Measurements from ENCODE around the gene PRKCSH. TPM values are rescaled to one million over a fixed set of nuclear protein-coding genes. Genes with fewer than 3 reads are reported as not detected.
"Not testable (repeated sequence)": the region's sequence is repeated elsewhere in the genome, so short reads cannot be mapped to it uniquely, and the experiment has no call there.

Gene PRKCSH
- total and polyA plus RNA-seq, 2 donors: 62.9 to 108 TPM

- 91% methylated on average over 9 of the region's 9 CpGs for WGBS
- Histone ChIP-seq H3K36me3 (ENCODE audit: control insufficient read depth in 2 of 2, insufficient read depth in 2 of 2, low read length in 1 of 2) (no peaks in the 10 kb centered on the region), H3K9me3 (ENCODE audit: control insufficient read depth in 2 of 2, insufficient read depth in 1 of 2, low read length in 1 of 2) (no peaks in the 10 kb centered on the region), H3K27me3 (ENCODE audit: control insufficient read depth in 2 of 2, insufficient read depth in 1 of 2, low read length in 1 of 2) (peaks cover 0 to 26% of the 10 kb centered on the region in 2 donors), H3K4me3 (ENCODE audit: low read length in 2 of 2) (no peak overlapping the region), H3K27ac (ENCODE audit: low read depth in 1 of 2, low read length in 1 of 2) (no peak overlapping the region), H3K4me1 (ENCODE audit: control insufficient read depth in 2 of 2, insufficient read depth in 2 of 2, low read length in 2 of 2) (peaks cover 0 to 6% of the 10 kb centered on the region in 2 donors)
- DNase-seq (ENCODE audit: low read depth in 6 of 9, low spot score in 9 of 9): no peak
Measured at GRCh38 chr19:11401808-11402543, 33.5 kb upstream of the PRKCSH start.

DNA sequence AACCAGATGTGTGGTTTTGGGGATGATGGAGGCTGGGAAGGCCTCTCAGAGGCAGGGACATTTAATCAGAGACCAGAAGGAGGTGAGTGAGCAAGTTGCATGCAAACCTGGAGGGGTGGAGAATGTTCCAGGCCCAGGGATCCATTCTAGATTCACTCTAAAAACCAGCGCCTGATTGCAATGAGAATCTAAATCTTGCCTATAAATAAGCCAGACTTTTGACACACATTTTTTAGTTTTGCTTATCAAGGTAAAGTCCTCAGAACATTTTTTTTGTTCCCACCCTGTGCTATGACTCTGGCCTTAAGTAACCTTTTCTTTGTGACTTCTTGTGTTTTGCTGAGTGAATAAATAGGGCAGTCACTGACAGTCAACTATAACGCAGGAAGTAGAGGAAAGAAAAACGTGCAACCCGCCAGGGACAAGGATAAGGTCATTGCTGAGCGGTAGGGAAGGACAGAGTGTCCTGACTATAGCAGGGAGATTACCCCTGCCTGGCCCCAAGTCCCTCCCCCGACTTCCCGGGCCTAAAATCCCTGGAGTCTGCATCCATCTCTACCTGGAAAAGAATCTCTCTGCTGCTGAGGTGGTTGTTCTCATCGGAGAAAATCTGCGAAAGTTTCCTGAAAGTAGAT, 30.7 kb upstream of the PRKCSH start:
- WGBS: 78% methylated on average over 9 of the region's 9 CpGs
- no peak for DNase-seq (ENCODE audit: low read depth in 6 of 9, low spot score in 9 of 9)
- Histone ChIP-seq H3K4me1 (ENCODE audit: control insufficient read depth in 2 of 2, insufficient read depth in 2 of 2, low read length in 2 of 2) (peaks cover 0 to 6% of the 10 kb centered on the region in 2 donors), H3K4me3 (ENCODE audit: low read length in 2 of 2) (no peak overlapping the region), H3K27me3 (ENCODE audit: control insufficient read depth in 2 of 2, insufficient read depth in 1 of 2, low read length in 1 of 2) (peaks cover 0 to 36% of the 10 kb centered on the region in 2 donors), H3K9me3 (ENCODE audit: control insufficient read depth in 2 of 2, insufficient read depth in 1 of 2, low read length in 1 of 2) (no peaks in the 10 kb centered on the region), H3K36me3 (ENCODE audit: control insufficient read depth in 2 of 2, insufficient read depth in 2 of 2, low read length in 1 of 2) (no peaks in the 10 kb centered on the region), H3K27ac (ENCODE audit: low read depth in 1 of 2, low read length in 1 of 2) (no peak overlapping the region)

- WGBS: 33% methylated on average over 44 of the region's 44 CpGs
- peak in 1 of 9 donors; percentile 33 for DNase-seq (ENCODE audit: low read depth in 6 of 9, low spot score in 9 of 9)
Measured at GRCh38 chr19:11405846-11406643, 29.4 kb upstream of the PRKCSH start.

GRCh38 chr19:11406703-11407236, 28.7 kb upstream of the PRKCSH start:
- not testable (repeated sequence) for H3K36me3 ChIP-seq (ENCODE audit: control insufficient read depth in 2 of 2, insufficient read depth in 2 of 2, low read length in 1 of 2); H3K27ac ChIP-seq (ENCODE audit: low read depth in 1 of 2, low read length in 1 of 2); DNase-seq (ENCODE audit: low read depth in 6 of 9, low spot score in 9 of 9); H3K4me3 ChIP-seq (ENCODE audit: low read length in 2 of 2); H3K9me3 ChIP-seq (ENCODE audit: control insufficient read depth in 2 of 2, insufficient read depth in 1 of 2, low read length in 1 of 2); H3K4me1 ChIP-seq (ENCODE audit: control insufficient read depth in 2 of 2, insufficient read depth in 2 of 2, low read length in 2 of 2)
- peaks cover 0 to 39% of the 10 kb centered on the region in 2 donors for H3K27me3 ChIP-seq (ENCODE audit: control insufficient read depth in 2 of 2, insufficient read depth in 1 of 2, low read length in 1 of 2)
- WGBS: 85% methylated on average over 12 of the region's 12 CpGs

More at GRCh38 chr19:11405846-11406643, 29.4 kb upstream of the PRKCSH start:
- Histone ChIP-seq H3K27ac (ENCODE audit: low read depth in 1 of 2, low read length in 1 of 2) (no peak overlapping the region), H3K27me3 (ENCODE audit: control insufficient read depth in 2 of 2, insufficient read depth in 1 of 2, low read length in 1 of 2) (peaks cover 0 to 36% of the 10 kb centered on the region in 2 donors), H3K4me3 (ENCODE audit: low read length in 2 of 2) (no peak overlapping the region), H3K9me3 (ENCODE audit: control insufficient read depth in 2 of 2, insufficient read depth in 1 of 2, low read length in 1 of 2) (no peaks in the 10 kb centered on the region), H3K36me3 (ENCODE audit: control insufficient read depth in 2 of 2, insufficient read depth in 2 of 2, low read length in 1 of 2) (no peaks in the 10 kb centered on the region), H3K4me1 (ENCODE audit: control insufficient read depth in 2 of 2, insufficient read depth in 2 of 2, low read length in 2 of 2) (peaks cover 0 to 6% of the 10 kb centered on the region in 2 donors)

DNA sequence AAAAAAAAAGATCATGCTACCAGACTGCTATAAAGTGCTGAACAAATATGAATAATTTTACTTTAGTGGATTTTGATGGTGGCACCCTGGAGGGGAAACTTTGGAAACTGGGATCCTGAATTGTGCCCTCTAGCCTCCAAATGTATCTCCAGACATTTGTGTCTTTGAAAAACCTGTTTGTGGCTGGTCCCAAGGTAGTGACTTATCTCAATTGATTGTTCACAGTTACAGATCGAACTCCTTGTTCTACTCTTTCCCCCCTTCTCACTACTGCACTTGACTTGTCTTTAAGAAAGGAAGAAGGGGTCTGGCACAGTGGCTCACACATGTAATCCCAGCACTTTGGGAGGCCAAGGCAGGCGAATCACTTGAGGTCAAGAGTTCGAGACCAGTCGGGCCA, 26.8 kb upstream of the PRKCSH start:
- H3K27ac ChIP-seq (ENCODE audit: low read depth in 1 of 2, low read length in 1 of 2): no peak overlapping the region
- no peak overlapping the region for H3K4me3 ChIP-seq (ENCODE audit: low read length in 2 of 2)
- no peaks in the 10 kb centered on the region for H3K36me3 ChIP-seq (ENCODE audit: control insufficient read depth in 2 of 2, insufficient read depth in 2 of 2, low read length in 1 of 2)
- H3K4me1 ChIP-seq (ENCODE audit: control insufficient read depth in 2 of 2, insufficient read depth in 2 of 2, low read length in 2 of 2): peaks cover 0 to 6% of the 10 kb centered on the region in 2 donors
- H3K9me3 ChIP-seq (ENCODE audit: control insufficient read depth in 2 of 2, insufficient read depth in 1 of 2, low read length in 1 of 2): no peaks in the 10 kb centered on the region
- 95% methylated on average over 4 of the region's 4 CpGs for WGBS
- no peak for DNase-seq (ENCODE audit: low read depth in 6 of 9, low spot score in 9 of 9)
- H3K27me3 ChIP-seq (ENCODE audit: control insufficient read depth in 2 of 2, insufficient read depth in 1 of 2, low read length in 1 of 2): peaks cover 0 to 39% of the 10 kb centered on the region in 2 donors

GRCh38 chr19:11410682-11411081, 24.8 kb upstream of the PRKCSH start:
- H3K9me3 ChIP-seq (ENCODE audit: control insufficient read depth in 2 of 2, insufficient read depth in 1 of 2, low read length in 1 of 2): no peaks in the 10 kb centered on the region
- no peak for DNase-seq (ENCODE audit: low read depth in 6 of 9, low spot score in 9 of 9)
- 84% methylated on average over 8 of the region's 8 CpGs for WGBS
- H3K4me1 ChIP-seq (ENCODE audit: control insufficient read depth in 2 of 2, insufficient read depth in 2 of 2, low read length in 2 of 2): peaks cover 0 to 6% of the 10 kb centered on the region in 2 donors
- H3K4me3 ChIP-seq (ENCODE audit: low read length in 2 of 2): no peak overlapping the region
- H3K27me3 ChIP-seq (ENCODE audit: control insufficient read depth in 2 of 2, insufficient read depth in 1 of 2, low read length in 1 of 2): peaks cover 0 to 40% of the 10 kb centered on the region in 2 donors
- no peak overlapping the region for H3K27ac ChIP-seq (ENCODE audit: low read depth in 1 of 2, low read length in 1 of 2)
- H3K36me3 ChIP-seq (ENCODE audit: control insufficient read depth in 2 of 2, insufficient read depth in 2 of 2, low read length in 1 of 2): no peaks in the 10 kb centered on the region

GRCh38 chr19:11414544-11414943, 20.9 kb upstream of the PRKCSH start:
- Histone ChIP-seq H3K36me3 (ENCODE audit: control insufficient read depth in 2 of 2, insufficient read depth in 2 of 2, low read length in 1 of 2) (no peaks in the 10 kb centered on the region), H3K4me1 (ENCODE audit: control insufficient read depth in 2 of 2, insufficient read depth in 2 of 2, low read length in 2 of 2) (peaks cover 5 to 9% of the 10 kb centered on the region in 2 donors), H3K4me3 (ENCODE audit: low read length in 2 of 2) (no peak overlapping the region), H3K27ac (ENCODE audit: low read depth in 1 of 2, low read length in 1 of 2) (no peak overlapping the region), H3K27me3 (ENCODE audit: control insufficient read depth in 2 of 2, insufficient read depth in 1 of 2, low read length in 1 of 2) (peaks cover 26 to 52% of the 10 kb centered on the region in 2 donors), H3K9me3 (ENCODE audit: control insufficient read depth in 2 of 2, insufficient read depth in 1 of 2, low read length in 1 of 2) (peaks cover 0 to 2% of the 10 kb centered on the region in 2 donors)
- DNase-seq (ENCODE audit: low read depth in 6 of 9, low spot score in 9 of 9): no peak
- WGBS: 97% methylated on average over 2 of the region's 2 CpGs

GRCh38 chr19:11416346-11417052, 18.9 kb upstream of the PRKCSH start:
- Histone ChIP-seq H3K9me3 (ENCODE audit: control insufficient read depth in 2 of 2, insufficient read depth in 1 of 2, low read length in 1 of 2) (peaks cover 0 to 17% of the 10 kb centered on the region in 2 donors), H3K27ac (ENCODE audit: low read depth in 1 of 2, low read length in 1 of 2) (no peak overlapping the region), H3K27me3 (ENCODE audit: control insufficient read depth in 2 of 2, insufficient read depth in 1 of 2, low read length in 1 of 2) (peaks cover 44 to 69% of the 10 kb centered on the region in 2 donors), H3K4me1 (ENCODE audit: control insufficient read depth in 2 of 2, insufficient read depth in 2 of 2, low read length in 2 of 2) (peaks cover 5 to 19% of the 10 kb centered on the region in 2 donors), H3K36me3 (ENCODE audit: control insufficient read depth in 2 of 2, insufficient read depth in 2 of 2, low read length in 1 of 2) (no peaks in the 10 kb centered on the region), H3K4me3 (ENCODE audit: low read length in 2 of 2) (no peak overlapping the region)
- WGBS: 95% methylated on average over 17 of the region's 17 CpGs
- no peak for DNase-seq (ENCODE audit: low read depth in 6 of 9, low spot score in 9 of 9)
